ENCODE measurements around the gene PSEN1. TPM values are rescaled to one million over a fixed set of nuclear protein-coding genes. Genes with fewer than 3 reads are reported as not detected.

PSEN1 gene
- polyA plus RNA-seq, 1 of the 3 experiments (the other 2 are of a cell fraction), result 9.0 TPM

DNA sequence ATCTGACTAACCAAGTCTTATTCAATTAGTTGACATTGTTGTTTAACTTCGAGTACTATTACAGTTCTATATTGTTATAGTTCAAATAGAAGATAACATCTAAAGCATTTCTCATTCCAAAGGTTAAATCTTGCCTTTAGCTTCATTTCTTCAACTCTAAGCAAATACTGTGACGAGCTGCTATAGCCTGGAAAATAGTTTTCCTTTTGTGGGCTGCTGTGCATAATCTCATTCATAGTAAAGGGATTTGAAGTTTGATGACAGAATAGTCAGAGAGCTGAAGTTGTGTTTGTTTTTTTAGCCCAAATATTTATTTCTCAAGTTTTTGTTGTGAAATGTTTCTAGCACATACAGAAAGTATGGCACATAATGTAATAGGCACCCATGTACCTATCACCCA lies 13.4 kb downstream of the PSEN1 start:
- H3K9me2 ChIP-seq, result no peaks in the 10 kb centered on the region
- H3K27ac ChIP-seq (ENCODE audit: low read depth in 2 of 2, low read length in 1 of 2), result no peak overlapping the region
- H3F3A ChIP-seq (replicated peaks; ENCODE audit: insufficient read depth), result peaks cover 33% of the 10 kb centered on the region
- H3K4me3 ChIP-seq (ENCODE audit: low read depth in 2 of 2, low read length in 1 of 2), result no peak overlapping the region
- DNase-seq, result no peak
- peaks cover 11 to 42% of the 10 kb centered on the region in 2 experiments for H3K36me3 ChIP-seq (replicated peaks in 1 of 2; ENCODE audit: control insufficient read depth in 1 of 2, insufficient read depth in 2 of 2, low read length in 1 of 2)
- TF ChIP-seq, protein P1, sequence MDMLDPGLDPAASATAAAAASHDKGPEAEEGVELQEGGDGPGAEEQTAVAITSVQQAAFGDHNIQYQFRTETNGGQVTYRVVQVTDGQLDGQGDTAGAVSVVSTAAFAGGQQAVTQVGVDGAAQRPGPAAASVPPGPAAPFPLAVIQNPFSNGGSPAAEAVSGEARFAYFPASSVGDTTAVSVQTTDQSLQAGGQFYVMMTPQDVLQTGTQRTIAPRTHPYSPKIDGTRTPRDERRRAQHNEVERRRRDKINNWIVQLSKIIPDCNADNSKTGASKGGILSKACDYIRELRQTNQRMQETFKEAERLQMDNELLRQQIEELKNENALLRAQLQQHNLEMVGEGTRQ (IDR thresholded peaks at IDR 0.05; ENCODE audit: borderline replicate concordance, low read depth, low read length), result no peak
- TF ChIP-seq POLR2AphosphoS5 (IDR thresholded peaks at IDR 0.05; ENCODE audit: low read depth, low read length) (no peak), NRF1 (IDR thresholded peaks at IDR 0.05; ENCODE audit: low read depth, low read length) (no peak), RCOR1 (IDR thresholded peaks at IDR 0.05; ENCODE audit: low read length) (no peak), TAF1 (IDR thresholded peaks at IDR 0.05; ENCODE audit: borderline replicate concordance, low read depth, low read length) (no peak), GABPA (IDR thresholded peaks at IDR 0.05; ENCODE audit: low read depth) (no peak), RXRA (IDR thresholded peaks at IDR 0.05; ENCODE audit: borderline replicate concordance, low read depth) (no peak), SMC3 (IDR thresholded peaks at IDR 0.05; ENCODE audit: low read depth, low read length) (no peak)
- TF ChIP-seq, protein P2, sequence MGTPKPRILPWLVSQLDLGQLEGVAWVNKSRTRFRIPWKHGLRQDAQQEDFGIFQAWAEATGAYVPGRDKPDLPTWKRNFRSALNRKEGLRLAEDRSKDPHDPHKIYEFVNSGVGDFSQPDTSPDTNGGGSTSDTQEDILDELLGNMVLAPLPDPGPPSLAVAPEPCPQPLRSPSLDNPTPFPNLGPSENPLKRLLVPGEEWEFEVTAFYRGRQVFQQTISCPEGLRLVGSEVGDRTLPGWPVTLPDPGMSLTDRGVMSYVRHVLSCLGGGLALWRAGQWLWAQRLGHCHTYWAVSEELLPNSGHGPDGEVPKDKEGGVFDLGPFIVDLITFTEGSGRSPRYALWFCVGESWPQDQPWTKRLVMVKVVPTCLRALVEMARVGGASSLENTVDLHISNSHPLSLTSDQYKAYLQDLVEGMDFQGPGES (IDR thresholded peaks at IDR 0.05; ENCODE audit: low read depth, low read length), result no peak
- TF ChIP-seq, protein P3, sequence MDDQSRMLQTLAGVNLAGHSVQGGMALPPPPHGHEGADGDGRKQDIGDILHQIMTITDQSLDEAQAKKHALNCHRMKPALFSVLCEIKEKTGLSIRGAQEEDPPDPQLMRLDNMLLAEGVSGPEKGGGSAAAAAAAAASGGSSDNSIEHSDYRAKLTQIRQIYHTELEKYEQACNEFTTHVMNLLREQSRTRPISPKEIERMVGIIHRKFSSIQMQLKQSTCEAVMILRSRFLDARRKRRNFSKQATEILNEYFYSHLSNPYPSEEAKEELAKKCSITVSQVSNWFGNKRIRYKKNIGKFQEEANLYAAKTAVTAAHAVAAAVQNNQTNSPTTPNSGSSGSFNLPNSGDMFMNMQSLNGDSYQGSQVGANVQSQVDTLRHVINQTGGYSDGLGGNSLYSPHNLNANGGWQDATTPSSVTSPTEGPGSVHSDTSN (IDR thresholded peaks at IDR 0.05), result no peak
- TF ChIP-seq, protein P4, sequence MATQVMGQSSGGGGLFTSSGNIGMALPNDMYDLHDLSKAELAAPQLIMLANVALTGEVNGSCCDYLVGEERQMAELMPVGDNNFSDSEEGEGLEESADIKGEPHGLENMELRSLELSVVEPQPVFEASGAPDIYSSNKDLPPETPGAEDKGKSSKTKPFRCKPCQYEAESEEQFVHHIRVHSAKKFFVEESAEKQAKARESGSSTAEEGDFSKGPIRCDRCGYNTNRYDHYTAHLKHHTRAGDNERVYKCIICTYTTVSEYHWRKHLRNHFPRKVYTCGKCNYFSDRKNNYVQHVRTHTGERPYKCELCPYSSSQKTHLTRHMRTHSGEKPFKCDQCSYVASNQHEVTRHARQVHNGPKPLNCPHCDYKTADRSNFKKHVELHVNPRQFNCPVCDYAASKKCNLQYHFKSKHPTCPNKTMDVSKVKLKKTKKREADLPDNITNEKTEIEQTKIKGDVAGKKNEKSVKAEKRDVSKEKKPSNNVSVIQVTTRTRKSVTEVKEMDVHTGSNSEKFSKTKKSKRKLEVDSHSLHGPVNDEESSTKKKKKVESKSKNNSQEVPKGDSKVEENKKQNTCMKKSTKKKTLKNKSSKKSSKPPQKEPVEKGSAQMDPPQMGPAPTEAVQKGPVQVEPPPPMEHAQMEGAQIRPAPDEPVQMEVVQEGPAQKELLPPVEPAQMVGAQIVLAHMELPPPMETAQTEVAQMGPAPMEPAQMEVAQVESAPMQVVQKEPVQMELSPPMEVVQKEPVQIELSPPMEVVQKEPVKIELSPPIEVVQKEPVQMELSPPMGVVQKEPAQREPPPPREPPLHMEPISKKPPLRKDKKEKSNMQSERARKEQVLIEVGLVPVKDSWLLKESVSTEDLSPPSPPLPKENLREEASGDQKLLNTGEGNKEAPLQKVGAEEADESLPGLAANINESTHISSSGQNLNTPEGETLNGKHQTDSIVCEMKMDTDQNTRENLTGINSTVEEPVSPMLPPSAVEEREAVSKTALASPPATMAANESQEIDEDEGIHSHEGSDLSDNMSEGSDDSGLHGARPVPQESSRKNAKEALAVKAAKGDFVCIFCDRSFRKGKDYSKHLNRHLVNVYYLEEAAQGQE (IDR thresholded peaks at IDR 0.05; ENCODE audit: low read depth, low read length), result no peak
- H3K79me2 ChIP-seq (ENCODE audit: insufficient read depth), result peaks cover 51% of the 10 kb centered on the region
- H3K4me2 ChIP-seq, result no peak overlapping the region
- H3K4me1 ChIP-seq (ENCODE audit: control insufficient read depth in 1 of 2, insufficient read depth in 2 of 2, low read depth in 1 of 2, low read length in 1 of 2), result peaks cover 0 to 13% of the 10 kb centered on the region in 2 experiments; a peak in 3 of 4 replicates
- no peaks in the 10 kb centered on the region for H3K9me3 ChIP-seq
- no peak overlapping the region for H3K9ac ChIP-seq
- peaks cover 27% of the 10 kb centered on the region for H4K20me1 ChIP-seq (ENCODE audit: insufficient read depth)
- no peaks in the 10 kb centered on the region for H3K27me3 ChIP-seq (ENCODE audit: insufficient read depth)
- ChIA-PET POLR2A (no interaction called here), CTCF (interaction anchor here (0.7 kb wide), 1 partner anchor 1745 kb away, joined by 3 read pairs; no protein-coding TSS in a partner anchor)
- WGBS (ENCODE audit: low lambda C conversion rate), result 54% methylated on average over 2 of the region's 2 CpGs
- no peak overlapping the region for H2AFZ ChIP-seq (ENCODE audit: low read depth)
